Iris pigment epithelial cell (primary cell): Measurements from ENCODE around the gene CAMTA1.
"Not testable (repeated sequence)": the region's sequence is repeated elsewhere in the genome, so short reads cannot be mapped to it uniquely, and the experiment has no call there.

Experiments used
- DNase-seq: peaks from one replicate; pipeline ENCODE4 v3.0.0-alpha.2; 2011; ENCODE audit warnings: low read depth

The CAMTA1 gene

GRCh38 chr1:7679873-7680206, 894.6 kb downstream of the CAMTA1 start:
- no peak for DNase-seq

DNA sequence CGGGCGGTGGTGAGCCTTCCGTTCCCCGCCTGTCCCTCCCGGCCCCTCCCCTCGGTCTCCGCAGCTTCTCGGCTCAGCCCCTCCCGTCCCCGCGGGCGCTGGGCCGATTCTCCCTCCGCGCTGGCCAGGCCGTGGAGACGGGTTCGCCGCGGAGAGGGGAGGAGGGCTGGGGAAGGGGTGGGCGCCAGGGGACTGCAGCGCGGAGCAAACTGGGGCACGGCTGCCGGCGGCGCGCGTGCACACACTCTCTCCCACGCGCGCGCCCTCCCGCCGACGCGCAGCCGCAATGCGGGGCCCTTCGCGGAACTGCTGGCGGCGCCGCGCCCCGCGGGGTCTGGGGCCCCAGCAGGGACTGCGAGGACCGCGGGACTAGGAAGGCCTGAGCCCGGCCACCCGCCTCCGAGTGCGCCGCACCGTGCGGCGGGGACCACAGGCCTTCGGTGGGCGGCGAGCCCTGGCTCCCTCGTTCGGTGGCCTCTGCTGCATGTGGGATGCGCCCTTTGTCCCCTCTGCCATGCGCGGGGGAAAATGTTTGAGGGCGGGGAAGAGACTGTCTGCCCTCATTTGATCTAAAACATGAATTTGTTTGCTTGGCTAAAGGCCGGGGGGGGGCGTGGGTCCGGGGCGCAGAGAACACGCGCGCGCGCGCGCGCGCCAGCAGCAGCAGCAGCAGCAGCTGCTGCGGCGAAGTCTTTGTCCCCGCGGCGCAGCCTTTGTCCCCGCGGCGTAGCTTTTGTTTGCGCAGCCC, 895.1 kb downstream of the CAMTA1 start:
- peak; percentile 32 for DNase-seq

DNA sequence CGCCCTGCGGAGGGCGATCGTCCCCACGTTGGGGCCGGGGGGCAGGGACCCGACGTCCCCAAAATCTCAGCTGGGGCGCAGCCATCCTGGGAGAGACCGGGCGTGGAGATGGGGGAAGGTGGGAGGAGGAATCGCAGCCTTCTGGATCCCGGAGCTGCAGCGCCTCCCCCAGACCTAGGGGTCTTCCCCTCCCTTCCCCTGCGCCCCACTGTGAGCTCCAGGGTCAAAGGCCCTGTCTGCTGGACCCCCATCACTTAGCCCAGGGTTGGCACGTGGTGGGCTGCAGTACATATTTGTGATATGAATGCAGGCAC, 895.7 kb downstream of the CAMTA1 start:
- DNase-seq, result peak; percentile 12

DNA sequence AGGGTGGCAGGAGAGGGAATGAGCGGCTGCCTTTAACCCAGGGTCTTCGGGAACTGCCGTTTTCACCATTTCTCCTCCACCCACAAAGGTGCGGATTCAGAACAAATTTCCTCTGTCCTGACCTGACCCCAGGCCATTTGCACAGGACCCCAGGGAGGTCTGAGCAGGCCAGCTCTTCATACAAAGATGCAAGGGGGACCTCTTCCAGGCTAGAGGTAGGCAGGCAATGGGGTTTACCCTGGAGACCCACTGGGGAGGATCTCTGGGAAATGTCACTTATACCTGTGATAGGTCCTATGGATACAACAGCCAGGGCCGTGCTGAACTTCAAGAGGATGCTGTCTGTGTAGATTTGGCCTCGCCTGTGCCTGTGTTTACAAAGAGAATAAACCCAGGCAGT, 896.1 kb downstream of the CAMTA1 start:
- DNase-seq, result no peak

DNA sequence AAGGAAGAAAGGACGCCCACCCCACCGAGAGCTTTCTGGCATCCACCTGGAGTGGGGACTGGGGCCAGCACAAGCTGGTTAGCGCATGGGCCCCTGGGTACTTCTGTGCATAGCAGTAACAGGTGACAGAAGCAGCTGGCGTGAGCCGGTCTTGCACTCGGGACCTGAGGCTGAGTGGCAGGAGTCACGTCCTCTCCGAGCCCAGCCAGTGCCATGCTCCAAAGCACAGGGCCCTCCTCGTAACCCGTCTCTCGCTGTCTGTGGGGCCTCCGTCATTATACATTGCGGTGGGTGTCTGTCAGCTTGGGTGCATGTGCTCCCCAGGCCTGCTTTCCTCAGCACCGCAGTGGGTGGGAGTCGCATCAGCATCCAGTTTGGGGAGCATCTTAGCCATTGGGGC, 898.3 kb downstream of the CAMTA1 start:
- DNase-seq, result no peak

DNA sequence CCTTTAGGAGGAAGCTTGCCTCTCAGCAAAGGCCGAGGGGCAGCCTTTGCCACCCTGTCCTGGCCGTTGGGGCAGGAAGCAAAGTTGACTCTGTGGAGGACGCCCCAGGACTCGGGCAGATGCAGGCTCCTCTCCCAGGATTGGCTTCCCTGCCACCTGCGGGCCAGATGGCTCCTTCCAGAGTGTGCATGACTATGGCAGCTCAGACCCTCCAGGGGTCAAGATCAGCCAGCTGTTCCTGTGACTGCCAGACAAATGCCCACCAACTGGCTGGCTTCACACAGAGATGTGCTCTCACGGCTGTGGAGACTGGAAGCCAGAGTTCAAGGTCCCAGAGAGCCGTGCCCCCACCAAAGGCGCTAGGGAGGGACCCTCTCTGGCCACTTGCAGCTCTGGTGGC, 898.9 kb downstream of the CAMTA1 start:
- no peak for DNase-seq

DNA sequence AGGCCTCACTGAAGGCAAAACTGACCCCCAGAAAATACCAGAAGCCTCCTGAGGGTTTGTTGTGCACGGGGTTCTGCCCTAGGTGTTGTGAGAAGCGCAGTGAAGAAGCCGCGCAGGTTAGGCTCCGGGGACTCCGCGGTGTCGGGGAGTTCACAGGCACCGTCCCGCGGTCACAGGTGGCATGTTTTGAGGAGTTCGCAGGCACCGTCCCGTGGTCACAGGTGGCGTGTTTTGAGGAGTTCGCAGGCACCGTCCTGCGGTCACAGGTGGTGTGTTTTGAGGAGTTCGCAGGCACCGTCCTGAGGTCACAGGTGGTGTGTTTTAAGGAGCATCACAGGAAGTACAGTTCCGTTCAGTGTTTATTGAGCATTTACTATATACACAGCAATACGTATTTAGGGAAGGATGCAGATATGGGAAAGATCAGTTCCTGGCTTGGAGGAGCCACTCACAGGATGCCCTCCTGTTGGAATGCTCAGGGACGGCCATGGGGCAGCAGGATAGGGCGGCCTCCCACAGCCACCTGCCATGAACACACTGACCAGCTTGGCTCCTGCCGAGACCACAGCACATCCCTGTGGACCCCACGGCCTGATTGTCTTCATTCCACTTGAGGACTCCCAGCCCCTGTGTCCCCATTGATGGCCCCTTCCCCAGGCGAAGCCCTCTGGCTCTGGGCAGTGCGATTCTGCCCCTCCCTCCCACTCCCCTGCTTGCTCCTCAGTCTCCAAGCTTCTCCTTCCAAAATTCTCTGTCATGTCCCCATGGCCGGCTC, 899.8 kb downstream of the CAMTA1 start:
- DNase-seq, result no peak

GRCh38 chr1:7686301-7686850, 901.1 kb downstream of the CAMTA1 start:
- no peak for DNase-seq

- no peak for DNase-seq
Measured at GRCh38 chr1:7687411-7687810, 902.2 kb downstream of the CAMTA1 start.

- no peak for DNase-seq
Measured at GRCh38 chr1:7688659-7689058, 903.4 kb downstream of the CAMTA1 start.

GRCh38 chr1:7689307-7689706, 904.1 kb downstream of the CAMTA1 start:
- not testable (repeated sequence) for DNase-seq

DNA sequence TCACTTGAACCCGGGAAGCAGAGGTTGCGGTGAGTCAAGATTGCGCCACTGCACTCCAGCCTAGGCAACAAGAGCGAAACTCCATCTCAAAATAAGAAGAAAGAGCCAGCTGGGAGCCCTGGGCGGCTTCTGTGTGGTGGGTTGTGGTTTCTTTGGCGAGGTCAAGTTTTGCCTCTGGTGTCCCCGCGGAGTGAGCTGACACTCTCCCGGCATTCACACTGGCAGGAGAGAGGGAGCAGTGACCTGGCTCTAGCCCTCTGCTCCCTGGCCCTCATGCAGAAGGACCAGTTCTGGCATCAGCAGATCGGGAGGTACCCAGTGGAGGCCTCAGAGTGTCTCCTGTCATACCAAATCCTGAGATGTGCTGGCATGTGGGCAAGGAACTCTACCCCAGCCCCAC, 904.8 kb downstream of the CAMTA1 start:
- no peak for DNase-seq

- DNase-seq, result no peak
Measured at GRCh38 chr1:7690496-7691182, 905.4 kb downstream of the CAMTA1 start.

- DNase-seq, result no peak
Measured at GRCh38 chr1:7691576-7691975, 906.3 kb downstream of the CAMTA1 start.

DNA sequence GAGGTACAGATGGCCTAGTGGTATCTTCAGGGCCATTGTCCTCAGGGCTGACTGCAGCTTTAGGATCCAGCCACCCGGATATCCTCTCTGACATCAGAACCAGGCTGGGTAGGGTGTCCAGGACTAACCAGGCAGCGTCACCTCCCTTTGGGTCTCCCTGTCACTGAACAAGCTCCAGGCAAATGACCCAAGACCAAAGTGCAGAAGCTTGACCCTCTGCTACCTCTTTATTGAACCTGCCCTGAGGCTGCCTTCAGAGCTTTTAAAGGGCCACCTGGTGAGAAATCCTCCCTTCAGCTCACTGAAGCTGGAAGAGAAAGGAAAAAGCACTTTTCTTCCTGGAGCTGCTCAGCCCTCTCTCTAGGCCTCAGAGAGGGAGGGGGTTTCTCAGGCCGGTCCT, 906.8 kb downstream of the CAMTA1 start:
- no peak for DNase-seq

GRCh38 chr1:7693037-7693436, 907.8 kb downstream of the CAMTA1 start:
- DNase-seq, result not testable (repeated sequence)

DNA sequence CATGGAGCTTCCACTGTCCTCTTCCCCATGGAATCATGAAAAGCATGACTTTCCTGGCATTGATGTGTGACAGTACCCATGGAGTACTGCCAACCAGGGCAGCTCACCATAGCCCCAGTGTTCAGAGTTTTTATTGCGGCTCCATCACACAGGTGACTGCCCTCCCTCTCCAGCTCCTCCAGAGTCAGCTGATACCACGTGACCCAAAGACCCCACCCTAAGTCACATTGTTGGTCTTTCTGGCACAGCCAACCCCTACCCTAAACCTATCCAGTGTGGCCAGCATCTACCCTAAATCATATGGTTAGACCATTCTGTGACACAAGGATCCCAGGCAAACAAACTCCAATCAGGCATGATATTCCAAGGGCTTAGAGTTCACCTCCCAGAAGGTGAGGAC, 908.4 kb downstream of the CAMTA1 start:
- no peak for DNase-seq

GRCh38 chr1:7694600-7695496, 909.6 kb downstream of the CAMTA1 start:
- DNase-seq, result no peak

DNA sequence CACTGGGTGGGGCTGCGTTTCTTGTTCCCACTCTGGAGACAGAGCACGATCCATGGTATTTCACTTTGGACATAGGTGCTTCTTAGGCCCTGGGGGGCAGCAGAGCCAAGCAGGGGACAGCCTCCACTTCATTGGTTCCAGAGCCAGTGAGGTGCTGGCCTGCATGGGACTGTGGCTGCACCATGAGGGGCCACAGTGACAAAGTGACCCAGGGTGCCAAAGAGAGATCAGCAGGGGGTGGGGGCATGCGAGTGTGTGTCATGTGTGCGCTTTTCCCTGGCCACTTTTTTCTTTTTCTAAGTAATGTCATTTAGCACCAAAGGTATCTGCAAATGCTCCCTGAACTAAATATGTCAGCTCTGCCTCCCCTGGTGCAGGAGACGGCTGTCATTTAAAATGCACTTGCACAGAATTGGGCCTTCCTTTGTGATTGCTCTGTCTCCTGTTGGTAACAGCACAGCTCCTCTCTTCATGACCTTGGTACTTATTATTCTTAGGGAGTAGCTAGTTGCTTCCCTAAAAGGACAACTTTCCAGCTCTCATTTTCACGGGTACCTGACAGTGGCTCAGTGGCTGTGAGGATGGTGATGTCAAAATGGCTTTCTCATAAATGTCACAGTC, 910.4 kb downstream of the CAMTA1 start:
- DNase-seq, result no peak

GRCh38 chr1:7698641-7699040, 913.4 kb downstream of the CAMTA1 start:
- no peak for DNase-seq

DNA sequence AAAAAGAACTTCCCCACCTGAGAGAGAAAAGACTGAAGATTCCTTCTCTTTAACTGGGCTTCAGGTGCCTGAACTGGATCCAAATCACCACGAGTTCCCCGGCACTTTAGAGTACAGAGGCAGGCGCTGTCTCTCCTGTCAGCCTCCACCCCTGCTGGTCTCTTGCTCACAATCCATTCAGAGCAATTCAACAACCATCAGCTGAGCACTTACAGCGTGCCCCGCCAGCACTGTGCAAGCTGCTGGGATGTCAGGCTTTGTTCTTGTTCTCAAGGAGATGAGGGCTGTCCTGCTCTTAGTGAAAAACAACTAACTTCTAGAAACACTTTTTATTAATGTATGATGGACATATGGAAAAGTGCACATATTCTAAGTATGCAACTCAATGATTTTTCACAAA, 917.1 kb downstream of the CAMTA1 start:
- DNase-seq, result no peak
